OCI-LY1 (cell line): ENCODE measurements around the gene ACER1.
"Not testable (repeated sequence)": the region's sequence is repeated elsewhere in the genome, so short reads cannot be mapped to it uniquely, and the experiment has no call there.

Source experiments
- CTCF ChIP-seq: fragments of 200-600 bp; sonication (generic), shearing (Covaris generic); IDR thresholded peaks from 2 replicates; pipeline ENCODE4 v1.5.1; 2017; ENCODE audit warnings: mild to moderate bottlenecking, antibody characterized with exemption, low read length, moderate library complexity, mixed read lengths
- EZH2 ChIP-seq: fragments of 200-600 bp; sonication (generic), shearing (Covaris generic); IDR thresholded peaks from 2 replicates; pipeline ENCODE4 v1.8.0; 2017; ENCODE audit warnings: borderline replicate concordance, mixed run types, mild to moderate bottlenecking, antibody characterized with exemption, low read length, moderate library complexity, mixed read lengths

- not testable (repeated sequence) for TF ChIP-seq CTCF, EZH2
Observed at GRCh38 chr19:6349271-6349670, 15.9 kb upstream of the ACER1 start.
